Activated T-cell treated with anti-CD3 and anti-CD28 coated beads, Interleukin-2, amount 50 U/mL, for 72 hours (primary cell): Measurements from ENCODE around the gene KBTBD3. TPM values are rescaled to one million over a fixed set of nuclear protein-coding genes. Genes with fewer than 3 reads are reported as not detected.

Source experiments
- ATAC-seq, 2 donors: fragments of 150-1000 bp; cut with Tn5 transposase; replicated peaks in 1 of 2; 2 replicates each; pipeline ENCODE4 v1.10.0; 2021; ENCODE audit warnings: moderate library complexity in 2 of 2, mild to moderate bottlenecking in 1 of 2
- DNase-seq, 2 donors: peaks; one replicate each; pipeline ENCODE4 v3.0.0; 2021 to 2022; ENCODE audit warnings: mixed read lengths in 1 of 2
- H3K27ac Mint-ChIP-seq: one replicate; pipeline ENCODE4 v1.8.0; 2022; ENCODE audit warnings: mild to moderate bottlenecking, moderate library complexity, mixed read lengths
- H3K27me3 Mint-ChIP-seq: one replicate; pipeline ENCODE4 v1.8.0; 2022; ENCODE audit warnings: low read depth, mixed read lengths
- H3K36me3 Mint-ChIP-seq, 2 donors: one replicate each; pipeline ENCODE4 v1.8.0; 2022; ENCODE audit warnings: mixed read lengths in 2 of 2, mild to moderate bottlenecking in 1 of 2; ENCODE audit not compliant: insufficient read depth in 2 of 2
- H3K4me1 Mint-ChIP-seq: one replicate; pipeline ENCODE4 v1.8.0; 2022; ENCODE audit warnings: low read depth, mixed read lengths
- H3K4me3 Mint-ChIP-seq, 2 donors: one replicate each; pipeline ENCODE4 v1.8.0; 2022; ENCODE audit warnings: mild to moderate bottlenecking in 2 of 2, mixed read lengths in 2 of 2, moderate library complexity in 2 of 2
- H3K9me3 Mint-ChIP-seq, 2 donors: one replicate each; pipeline ENCODE4 v1.8.0; 2022; ENCODE audit warnings: mixed read lengths in 2 of 2
- total RNA-seq, 2 donors: library from RNA; stranded (reverse); gene quantifications; one replicate each; pipeline ENCODE4 v1.2.3, GENCODE V29; 2022

Gene KBTBD3
- total RNA-seq, 2 donors from 2014 or later = 13.4 to 16.8 TPM

DNA sequence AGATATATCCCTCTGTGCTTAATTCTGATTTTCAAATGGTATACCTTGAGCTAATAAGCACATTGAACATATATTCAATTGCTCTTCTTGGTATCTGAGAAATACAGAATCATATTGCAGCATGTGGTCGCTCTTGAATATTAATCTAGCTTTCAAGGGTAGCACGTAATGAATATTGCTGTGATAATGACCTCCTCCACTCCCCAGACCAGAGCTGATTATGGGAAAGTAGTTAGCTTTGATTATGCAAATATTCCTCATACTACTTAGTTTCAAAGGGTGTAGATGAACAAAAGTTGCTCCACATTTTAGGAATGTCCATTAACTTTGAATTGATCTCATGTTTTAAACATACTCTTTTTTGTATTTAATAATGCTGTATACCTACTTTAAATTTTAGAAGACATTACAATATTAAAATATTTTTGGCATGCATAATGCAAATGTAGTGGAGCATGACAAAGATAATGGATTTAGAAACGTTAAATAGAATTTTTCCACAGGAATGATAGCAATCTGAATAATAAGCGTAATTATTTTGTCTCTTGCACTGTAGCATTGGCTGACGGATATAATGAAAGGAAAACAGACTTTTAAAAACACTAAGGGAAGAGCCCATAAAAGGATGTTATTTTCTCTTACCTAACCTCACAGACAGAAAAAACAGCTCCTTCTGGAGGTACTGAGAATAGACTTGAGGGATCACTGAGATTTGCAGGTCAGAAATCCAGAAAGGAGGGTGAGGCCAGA lies 27.2 kb downstream of the KBTBD3 start:
- Mint-ChIP-seq H3K9me3 (no peaks in the 10 kb centered on the region), H3K36me3 (no peaks in the 10 kb centered on the region), H3K27me3 (no peaks in the 10 kb centered on the region), H3K4me3 (no peak overlapping the region), H3K4me1 (no peaks in the 10 kb centered on the region), H3K27ac (no peak overlapping the region)
- DNase-seq = no peak
- ATAC-seq = no peak

DNA sequence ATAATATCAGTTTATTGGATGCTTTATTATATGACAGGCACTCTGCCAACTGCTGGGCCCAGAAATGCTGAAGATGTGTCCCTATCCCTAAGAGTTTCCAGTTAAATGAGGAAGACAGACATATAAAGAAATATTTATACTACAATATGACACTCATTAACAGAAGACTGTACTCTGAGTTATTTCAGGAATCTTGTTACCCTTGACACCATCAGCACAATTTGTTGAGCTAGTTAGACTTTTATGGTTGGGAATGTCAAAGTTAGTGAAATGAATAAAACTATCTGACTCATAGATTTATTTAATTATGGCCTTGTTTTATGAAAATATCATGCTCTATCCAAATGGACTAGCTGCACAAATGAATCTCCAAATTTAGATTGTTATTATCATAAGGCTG lies 29.5 kb downstream of the KBTBD3 start:
- no peaks in the 10 kb centered on the region for H3K27me3 Mint-ChIP-seq
- ATAC-seq (no peak), DNase-seq (no peak)
- H3K27ac Mint-ChIP-seq = no peak overlapping the region
- no peak overlapping the region for H3K4me3 Mint-ChIP-seq
- no peaks in the 10 kb centered on the region for H3K4me1 Mint-ChIP-seq
- no peaks in the 10 kb centered on the region for H3K9me3 Mint-ChIP-seq
- no peaks in the 10 kb centered on the region for H3K36me3 Mint-ChIP-seq

DNA sequence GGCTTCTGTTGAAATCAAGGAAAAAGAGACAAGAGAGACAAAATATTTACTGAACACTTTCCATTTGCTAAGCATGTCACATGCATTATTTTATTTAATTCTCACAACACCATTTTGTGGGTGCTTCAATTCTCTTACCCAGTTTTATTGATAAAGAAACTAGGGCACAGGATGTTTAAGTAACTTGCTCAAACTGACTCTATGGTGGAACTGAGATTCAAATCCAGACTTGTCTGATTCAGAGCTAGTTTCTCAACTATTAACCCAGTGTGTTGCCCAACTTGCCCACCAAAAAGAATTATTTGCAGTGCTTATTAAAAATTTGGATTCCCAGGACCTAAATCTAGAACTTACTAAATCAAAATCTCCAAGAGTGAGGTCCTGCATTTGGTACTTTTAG lies 33.6 kb downstream of the KBTBD3 start:
- peak in 1 of 2 donors; percentile 47 for ATAC-seq
- no peak overlapping the region for H3K4me3 Mint-ChIP-seq
- H3K27ac Mint-ChIP-seq = no peak overlapping the region
- no peak for DNase-seq
- H3K27me3 Mint-ChIP-seq = peaks cover 8% of the 10 kb centered on the region
- H3K4me1 Mint-ChIP-seq = no peaks in the 10 kb centered on the region
- no peaks in the 10 kb centered on the region for H3K9me3 Mint-ChIP-seq
- no peaks in the 10 kb centered on the region for H3K36me3 Mint-ChIP-seq

DNA sequence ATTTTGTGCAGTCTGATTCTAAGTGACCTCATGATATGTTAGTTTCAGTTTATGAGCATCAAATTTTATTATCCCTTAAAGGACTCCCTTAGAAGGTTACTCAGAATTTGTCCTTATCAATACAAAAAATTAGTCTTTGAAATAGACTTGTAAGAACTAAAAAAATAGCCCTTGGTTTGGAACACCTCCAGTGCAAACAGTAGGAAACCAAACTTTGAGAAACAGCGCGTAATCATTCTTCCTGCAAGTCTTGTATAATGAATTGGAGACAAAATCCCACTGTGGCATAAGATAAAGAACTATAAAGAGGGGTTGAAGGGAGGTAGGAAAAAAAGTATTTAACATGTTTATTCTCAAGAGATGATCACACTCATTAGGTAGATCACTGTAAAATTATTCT lies 44.3 kb downstream of the KBTBD3 start:
- ATAC-seq (no peak), DNase-seq (no peak)
- H3K27me3 Mint-ChIP-seq = peaks cover 43% of the 10 kb centered on the region
- H3K9me3 Mint-ChIP-seq = peaks cover 0 to 2% of the 10 kb centered on the region in 2 donors
- H3K36me3 Mint-ChIP-seq = peaks cover 1 to 4% of the 10 kb centered on the region in 2 donors
- H3K4me3 Mint-ChIP-seq = no peak overlapping the region
- peak overlapping the region; percentile 76 for H3K27ac Mint-ChIP-seq
- H3K4me1 Mint-ChIP-seq = peaks cover 8% of the 10 kb centered on the region

DNA sequence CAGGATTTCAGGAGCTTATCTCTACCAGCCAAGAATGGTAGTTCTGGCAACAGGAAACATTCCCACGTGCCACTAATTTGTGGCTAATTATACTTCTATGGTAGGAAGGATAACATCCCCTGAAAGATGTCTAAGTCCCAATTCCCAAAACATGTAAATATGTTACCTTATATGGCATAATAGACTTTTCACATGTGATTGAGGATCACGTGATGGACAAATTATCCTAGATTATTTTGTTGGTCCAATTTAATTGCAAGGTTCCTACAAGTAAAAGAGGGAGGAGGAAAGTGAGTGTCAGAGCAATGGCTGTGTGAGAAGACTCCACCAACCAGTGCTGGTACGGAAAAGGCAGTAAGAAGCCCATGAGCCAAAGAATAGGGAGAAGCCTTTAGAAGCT lies 45.2 kb downstream of the KBTBD3 start:
- DNase-seq (no peak), ATAC-seq (no peak)
- H3K4me3 Mint-ChIP-seq = no peak overlapping the region
- peaks cover 3 to 4% of the 10 kb centered on the region in 2 donors for H3K9me3 Mint-ChIP-seq
- H3K27ac Mint-ChIP-seq = no peak overlapping the region
- H3K4me1 Mint-ChIP-seq = peaks cover 8% of the 10 kb centered on the region
- peaks cover 3 to 8% of the 10 kb centered on the region in 2 donors for H3K36me3 Mint-ChIP-seq
- H3K27me3 Mint-ChIP-seq = peaks cover 43% of the 10 kb centered on the region

DNA sequence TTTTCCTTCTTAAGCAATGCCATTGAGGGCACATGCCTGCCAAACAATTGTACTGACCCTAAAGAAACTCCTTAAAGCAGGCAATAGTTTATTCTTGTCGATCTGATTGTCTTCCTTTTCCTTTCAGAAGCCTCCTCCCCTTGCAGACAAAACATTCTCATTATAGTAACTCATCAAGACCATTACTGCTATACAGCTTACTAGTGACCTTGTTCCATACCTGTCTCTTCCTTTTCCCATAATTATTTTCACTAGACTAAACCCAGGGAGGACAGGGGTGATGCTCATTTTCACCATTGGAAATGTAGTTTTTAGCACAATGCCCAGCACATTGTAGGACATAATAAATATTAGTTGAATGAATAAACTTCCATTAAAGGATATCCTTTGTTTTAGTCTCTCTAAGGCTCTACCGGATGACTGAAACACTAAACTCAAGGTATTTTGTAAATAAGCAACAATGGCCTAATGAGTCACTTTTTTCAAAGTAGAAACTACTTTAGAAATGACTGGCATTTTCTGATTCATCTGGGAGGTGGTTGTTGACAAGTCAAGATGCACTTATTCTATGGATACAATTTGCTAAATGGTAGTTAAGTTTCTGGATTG lies 45.8 kb downstream of the KBTBD3 start:
- Mint-ChIP-seq H3K36me3 (peaks cover 3 to 8% of the 10 kb centered on the region in 2 donors), H3K27me3 (peaks cover 43% of the 10 kb centered on the region), H3K9me3 (peaks cover 3 to 4% of the 10 kb centered on the region in 2 donors), H3K27ac (peak overlapping the region; percentile 64), H3K4me3 (peak overlapping the region; percentile 28 to 31), H3K4me1 (peaks cover 8% of the 10 kb centered on the region)
- ATAC-seq (peak; percentile 84 to 89), DNase-seq (no peak)

DNA sequence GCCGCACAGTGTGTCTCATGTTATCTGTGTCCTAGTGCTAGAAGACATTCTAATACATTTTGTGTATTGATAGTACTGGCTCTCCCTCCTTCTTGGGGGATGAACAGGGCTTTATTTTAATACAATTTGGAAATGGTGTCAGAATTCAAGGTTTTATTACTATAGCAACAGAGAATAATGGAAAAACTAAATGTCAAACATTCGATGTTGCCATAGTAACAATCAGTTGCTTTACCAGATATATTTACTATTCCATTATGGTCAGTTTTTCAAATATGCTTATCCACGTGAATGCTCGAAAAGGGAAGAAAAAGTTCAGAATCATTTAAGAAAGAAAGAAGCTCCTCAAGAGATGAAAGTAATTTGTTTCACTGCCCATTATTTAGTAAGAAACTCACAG lies 46.5 kb downstream of the KBTBD3 start:
- no peak overlapping the region for H3K4me3 Mint-ChIP-seq
- H3K4me1 Mint-ChIP-seq = peaks cover 8% of the 10 kb centered on the region
- ATAC-seq (no peak), DNase-seq (no peak)
- H3K36me3 Mint-ChIP-seq = peaks cover 3 to 11% of the 10 kb centered on the region in 2 donors
- H3K27me3 Mint-ChIP-seq = peaks cover 43% of the 10 kb centered on the region
- peaks cover 3 to 4% of the 10 kb centered on the region in 2 donors for H3K9me3 Mint-ChIP-seq
- H3K27ac Mint-ChIP-seq = no peak overlapping the region

DNA sequence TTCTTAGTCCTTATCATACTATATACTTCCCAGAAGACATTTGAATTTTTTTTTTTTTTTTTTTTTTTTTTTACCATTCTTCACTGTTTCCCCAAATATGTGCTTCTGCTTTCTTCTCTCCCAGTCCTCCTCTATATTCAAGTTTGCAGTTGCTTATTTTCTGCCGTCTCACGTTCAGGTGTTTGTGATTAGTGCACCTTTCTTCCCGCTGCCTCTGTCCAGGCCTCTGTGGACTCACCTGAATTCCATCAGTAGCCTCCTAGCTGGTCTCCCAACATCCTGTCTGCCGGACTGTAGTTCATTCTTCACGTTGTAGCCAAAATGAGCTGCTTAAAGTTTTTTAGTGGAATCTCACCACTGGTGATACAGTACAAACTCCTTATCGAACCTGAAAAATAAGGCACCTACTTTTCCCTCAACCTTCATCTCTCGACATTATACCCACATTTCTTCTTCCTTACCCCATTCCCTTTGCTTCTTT lies 54.3 kb downstream of the KBTBD3 start:
- DNase-seq (peak in 1 of 2 donors; percentile 2), ATAC-seq (no peak)
- Mint-ChIP-seq H3K36me3 (peaks cover 12 to 28% of the 10 kb centered on the region in 2 donors), H3K27me3 (no peaks in the 10 kb centered on the region), H3K9me3 (peaks cover 4 to 5% of the 10 kb centered on the region in 2 donors), H3K27ac (peak overlapping the region; percentile 55), H3K4me3 (peak overlapping the region; percentile 82 to 95), H3K4me1 (peaks cover 44% of the 10 kb centered on the region)

DNA sequence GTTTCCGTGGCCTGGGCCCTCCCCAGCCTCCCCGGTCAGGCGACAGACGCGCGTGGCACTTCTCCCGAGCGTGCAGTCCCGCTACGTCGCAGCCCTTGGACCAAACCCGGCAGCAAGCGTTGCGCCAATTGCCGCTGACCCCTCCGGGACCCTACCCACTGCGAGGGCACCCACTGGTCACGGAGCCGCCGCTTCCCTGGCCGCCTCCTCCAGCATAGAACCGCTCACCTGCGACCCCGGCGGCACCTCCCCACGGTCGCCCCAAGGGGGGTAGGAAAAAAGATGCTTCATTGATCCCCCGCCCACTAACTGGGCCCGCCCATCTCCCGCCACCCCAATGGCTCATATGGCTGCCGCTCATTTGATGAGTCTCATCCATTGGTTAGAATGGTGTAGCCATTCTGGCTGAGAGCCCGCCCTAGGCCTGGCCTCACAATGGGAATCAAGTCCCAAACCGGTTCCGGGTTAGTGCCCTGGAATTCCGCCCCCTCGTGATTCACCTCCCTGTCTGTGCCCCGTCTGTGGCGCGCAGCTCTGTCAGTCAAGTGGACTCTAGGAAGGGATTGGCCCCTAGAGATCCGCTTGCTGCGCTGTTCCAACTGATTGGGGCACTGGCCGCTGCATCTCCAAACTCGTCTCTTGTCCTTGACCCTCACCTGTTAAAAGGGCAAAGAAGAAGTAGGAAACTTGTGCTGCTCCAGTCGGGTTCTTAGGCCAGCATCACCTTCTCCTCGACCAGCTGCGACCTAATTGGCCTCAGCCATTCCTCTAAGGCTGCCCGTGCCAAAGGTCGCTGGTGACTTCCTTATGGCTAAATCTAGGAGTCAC lies 55.0 kb downstream of the KBTBD3 start, which contains the start of gene MSANTD4:
Gene MSANTD4, minus strand, starts transcription at position 274 of the 828 bp plus-strand sequence. CDS start 11,323 bp downstream, outside the sequence.
- H3K9me3 Mint-ChIP-seq = peaks cover 2 to 4% of the 10 kb centered on the region in 2 donors
- peaks cover 44% of the 10 kb centered on the region for H3K4me1 Mint-ChIP-seq

DNA sequence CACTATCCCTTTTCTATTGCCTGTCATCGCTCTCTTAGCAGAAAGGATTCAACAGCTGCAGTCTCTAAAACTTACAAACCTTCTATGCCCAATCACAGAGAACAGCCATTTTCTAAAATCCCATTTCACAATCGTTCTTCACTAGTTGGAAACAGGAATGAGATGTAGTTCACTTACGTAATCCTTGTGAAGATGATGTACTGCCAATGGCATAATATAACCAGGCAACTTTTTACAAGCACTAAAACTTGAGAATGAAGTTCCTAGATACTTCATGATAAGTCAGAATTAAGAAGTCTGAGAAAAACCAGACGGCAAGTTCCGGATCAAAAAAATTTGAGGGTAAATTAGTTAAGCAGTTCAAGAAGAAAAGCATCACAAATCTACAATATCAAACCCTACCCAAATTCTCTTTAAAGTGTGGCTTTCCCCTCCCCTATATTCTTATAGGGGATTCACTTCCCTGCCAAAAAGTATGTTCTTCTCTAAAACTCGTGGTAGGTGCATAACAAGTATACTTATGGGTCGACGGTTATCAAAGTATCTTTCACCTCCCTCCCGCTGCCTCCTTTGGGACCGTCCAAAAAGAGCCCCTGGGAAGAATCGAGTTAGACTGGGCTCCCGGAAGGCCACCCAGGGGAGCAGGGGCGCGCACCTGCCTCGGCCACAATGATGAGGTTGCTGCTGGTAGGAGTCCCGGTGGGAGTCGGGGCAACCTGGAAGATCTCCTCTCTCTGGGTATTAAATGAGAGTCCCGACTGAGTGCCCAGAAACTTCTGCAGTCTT lies 55.8 kb downstream of the KBTBD3 start:
- H3K9me3 Mint-ChIP-seq = peaks cover 0 to 4% of the 10 kb centered on the region in 2 donors
- H3K27me3 Mint-ChIP-seq = no peaks in the 10 kb centered on the region
- peak; percentile 2 to 8 for ATAC-seq
- peaks cover 49% of the 10 kb centered on the region for H3K4me1 Mint-ChIP-seq
- no peak for DNase-seq
- peak overlapping the region; percentile 91 for H3K27ac Mint-ChIP-seq
- peaks cover 10 to 25% of the 10 kb centered on the region in 2 donors for H3K36me3 Mint-ChIP-seq
- peak overlapping the region; percentile 82 to 95 for H3K4me3 Mint-ChIP-seq

More for the DNA sequence above, 55.0 kb downstream of the KBTBD3 start, which contains the start of gene MSANTD4:
- DNase-seq = peak; percentile 96 to 97
- peak within 1 kb of the TSS; percentile 91 for H3K27ac Mint-ChIP-seq
- peak; percentile 96 for ATAC-seq
- H3K4me3 Mint-ChIP-seq = peak within 1 kb of the TSS; percentile 82 to 95
- H3K36me3 Mint-ChIP-seq = peaks cover 10 to 27% of the 10 kb centered on the region in 2 donors
- no peaks in the 10 kb centered on the region for H3K27me3 Mint-ChIP-seq

DNA sequence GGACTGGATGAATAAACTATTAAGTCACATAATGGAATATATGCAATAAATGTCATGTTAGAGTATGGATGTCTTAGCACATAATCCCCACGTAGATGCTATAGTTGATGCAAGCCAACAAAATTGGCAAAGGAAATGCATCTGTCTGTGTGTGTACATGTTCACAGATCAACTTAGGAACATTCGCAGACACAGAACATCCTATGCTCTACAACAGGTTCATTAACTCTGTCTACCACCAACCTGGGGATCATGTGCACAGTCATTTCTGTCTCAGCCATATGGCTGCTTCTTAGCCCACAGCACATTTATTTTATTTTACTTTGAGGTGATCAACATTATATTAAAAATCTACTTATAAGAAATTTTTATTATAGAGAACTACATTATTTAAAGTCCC lies 60.1 kb downstream of the KBTBD3 start:
- Mint-ChIP-seq H3K27ac (no peak overlapping the region), H3K36me3 (peaks cover 12 to 23% of the 10 kb centered on the region in 2 donors), H3K4me3 (no peak overlapping the region), H3K9me3 (peaks cover 0 to 1% of the 10 kb centered on the region in 2 donors), H3K4me1 (peaks cover 50% of the 10 kb centered on the region), H3K27me3 (no peaks in the 10 kb centered on the region)
- DNase-seq (no peak), ATAC-seq (no peak)

DNA sequence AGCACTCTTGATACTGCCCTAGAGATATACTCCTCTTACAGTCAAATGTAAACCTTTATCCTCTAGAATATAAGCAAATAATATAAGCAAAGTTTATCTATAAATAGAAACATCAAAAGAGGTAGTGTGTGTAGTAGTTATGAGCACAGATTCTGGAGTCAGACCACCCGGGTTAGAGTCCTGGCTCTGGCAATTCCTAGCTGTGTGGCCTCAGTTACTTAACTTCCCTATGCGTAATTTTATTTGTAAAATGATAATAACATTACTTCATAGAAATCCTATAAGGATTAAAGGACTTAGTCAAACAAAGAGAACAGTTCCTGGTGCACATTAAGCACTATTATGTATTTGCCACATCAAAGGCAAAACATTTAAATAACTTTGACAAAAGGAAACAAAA lies 62.1 kb downstream of the KBTBD3 start:
- H3K4me1 Mint-ChIP-seq = peaks cover 50% of the 10 kb centered on the region
- H3K9me3 Mint-ChIP-seq = peaks cover 3% of the 10 kb centered on the region in 2 donors
- no peak overlapping the region for H3K4me3 Mint-ChIP-seq

More for the DNA sequence above, 62.1 kb downstream of the KBTBD3 start:
- H3K27ac Mint-ChIP-seq = no peak overlapping the region
- H3K36me3 Mint-ChIP-seq = peaks cover 15 to 34% of the 10 kb centered on the region in 2 donors
- no peak for DNase-seq
- H3K27me3 Mint-ChIP-seq = no peaks in the 10 kb centered on the region
- ATAC-seq = no peak
